ENCODE data around the gene MYL12A. TPM values are rescaled to one million over a fixed set of nuclear protein-coding genes. Genes with fewer than 3 reads are reported as not detected.

The MYL12A gene
- total and polyA plus RNA-seq, 2 experiments from 2014 or later = 206 to 502 TPM

DNA sequence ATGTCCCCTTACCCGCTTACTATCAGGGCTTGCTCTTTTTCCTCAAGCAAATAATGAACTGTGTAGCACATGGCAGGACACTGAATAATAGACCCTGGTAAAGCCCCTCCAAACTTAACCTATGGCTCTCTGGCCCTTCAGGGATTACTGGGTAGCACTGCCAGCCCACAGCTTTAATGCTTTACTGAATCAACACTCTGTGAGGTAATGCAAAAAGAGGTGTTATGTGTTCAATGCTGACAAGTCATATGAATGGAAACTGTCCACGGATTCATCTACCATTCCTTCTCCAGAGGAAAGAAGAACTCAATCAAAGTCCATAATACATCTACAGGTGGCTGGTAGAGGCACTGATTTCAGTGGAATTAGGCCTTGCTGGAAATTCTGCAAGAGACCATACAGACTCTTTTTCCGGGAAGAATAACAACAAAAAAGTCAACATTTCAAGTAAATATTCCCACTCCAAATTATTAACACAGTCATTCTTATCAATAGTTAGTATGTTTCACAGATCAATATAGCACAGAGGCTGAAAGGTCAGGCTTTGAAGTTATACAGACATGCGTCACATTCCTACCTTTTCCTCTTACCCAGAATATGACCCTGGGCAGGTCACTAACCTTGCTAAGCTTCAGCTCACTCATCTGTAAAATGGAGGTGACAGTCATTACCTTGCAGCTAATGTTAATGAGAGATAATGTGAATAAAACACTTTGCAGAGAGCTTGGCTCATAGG lies 14.0 kb upstream of the MYL12A start (continued):
- TF ChIP-seq, protein P1, sequence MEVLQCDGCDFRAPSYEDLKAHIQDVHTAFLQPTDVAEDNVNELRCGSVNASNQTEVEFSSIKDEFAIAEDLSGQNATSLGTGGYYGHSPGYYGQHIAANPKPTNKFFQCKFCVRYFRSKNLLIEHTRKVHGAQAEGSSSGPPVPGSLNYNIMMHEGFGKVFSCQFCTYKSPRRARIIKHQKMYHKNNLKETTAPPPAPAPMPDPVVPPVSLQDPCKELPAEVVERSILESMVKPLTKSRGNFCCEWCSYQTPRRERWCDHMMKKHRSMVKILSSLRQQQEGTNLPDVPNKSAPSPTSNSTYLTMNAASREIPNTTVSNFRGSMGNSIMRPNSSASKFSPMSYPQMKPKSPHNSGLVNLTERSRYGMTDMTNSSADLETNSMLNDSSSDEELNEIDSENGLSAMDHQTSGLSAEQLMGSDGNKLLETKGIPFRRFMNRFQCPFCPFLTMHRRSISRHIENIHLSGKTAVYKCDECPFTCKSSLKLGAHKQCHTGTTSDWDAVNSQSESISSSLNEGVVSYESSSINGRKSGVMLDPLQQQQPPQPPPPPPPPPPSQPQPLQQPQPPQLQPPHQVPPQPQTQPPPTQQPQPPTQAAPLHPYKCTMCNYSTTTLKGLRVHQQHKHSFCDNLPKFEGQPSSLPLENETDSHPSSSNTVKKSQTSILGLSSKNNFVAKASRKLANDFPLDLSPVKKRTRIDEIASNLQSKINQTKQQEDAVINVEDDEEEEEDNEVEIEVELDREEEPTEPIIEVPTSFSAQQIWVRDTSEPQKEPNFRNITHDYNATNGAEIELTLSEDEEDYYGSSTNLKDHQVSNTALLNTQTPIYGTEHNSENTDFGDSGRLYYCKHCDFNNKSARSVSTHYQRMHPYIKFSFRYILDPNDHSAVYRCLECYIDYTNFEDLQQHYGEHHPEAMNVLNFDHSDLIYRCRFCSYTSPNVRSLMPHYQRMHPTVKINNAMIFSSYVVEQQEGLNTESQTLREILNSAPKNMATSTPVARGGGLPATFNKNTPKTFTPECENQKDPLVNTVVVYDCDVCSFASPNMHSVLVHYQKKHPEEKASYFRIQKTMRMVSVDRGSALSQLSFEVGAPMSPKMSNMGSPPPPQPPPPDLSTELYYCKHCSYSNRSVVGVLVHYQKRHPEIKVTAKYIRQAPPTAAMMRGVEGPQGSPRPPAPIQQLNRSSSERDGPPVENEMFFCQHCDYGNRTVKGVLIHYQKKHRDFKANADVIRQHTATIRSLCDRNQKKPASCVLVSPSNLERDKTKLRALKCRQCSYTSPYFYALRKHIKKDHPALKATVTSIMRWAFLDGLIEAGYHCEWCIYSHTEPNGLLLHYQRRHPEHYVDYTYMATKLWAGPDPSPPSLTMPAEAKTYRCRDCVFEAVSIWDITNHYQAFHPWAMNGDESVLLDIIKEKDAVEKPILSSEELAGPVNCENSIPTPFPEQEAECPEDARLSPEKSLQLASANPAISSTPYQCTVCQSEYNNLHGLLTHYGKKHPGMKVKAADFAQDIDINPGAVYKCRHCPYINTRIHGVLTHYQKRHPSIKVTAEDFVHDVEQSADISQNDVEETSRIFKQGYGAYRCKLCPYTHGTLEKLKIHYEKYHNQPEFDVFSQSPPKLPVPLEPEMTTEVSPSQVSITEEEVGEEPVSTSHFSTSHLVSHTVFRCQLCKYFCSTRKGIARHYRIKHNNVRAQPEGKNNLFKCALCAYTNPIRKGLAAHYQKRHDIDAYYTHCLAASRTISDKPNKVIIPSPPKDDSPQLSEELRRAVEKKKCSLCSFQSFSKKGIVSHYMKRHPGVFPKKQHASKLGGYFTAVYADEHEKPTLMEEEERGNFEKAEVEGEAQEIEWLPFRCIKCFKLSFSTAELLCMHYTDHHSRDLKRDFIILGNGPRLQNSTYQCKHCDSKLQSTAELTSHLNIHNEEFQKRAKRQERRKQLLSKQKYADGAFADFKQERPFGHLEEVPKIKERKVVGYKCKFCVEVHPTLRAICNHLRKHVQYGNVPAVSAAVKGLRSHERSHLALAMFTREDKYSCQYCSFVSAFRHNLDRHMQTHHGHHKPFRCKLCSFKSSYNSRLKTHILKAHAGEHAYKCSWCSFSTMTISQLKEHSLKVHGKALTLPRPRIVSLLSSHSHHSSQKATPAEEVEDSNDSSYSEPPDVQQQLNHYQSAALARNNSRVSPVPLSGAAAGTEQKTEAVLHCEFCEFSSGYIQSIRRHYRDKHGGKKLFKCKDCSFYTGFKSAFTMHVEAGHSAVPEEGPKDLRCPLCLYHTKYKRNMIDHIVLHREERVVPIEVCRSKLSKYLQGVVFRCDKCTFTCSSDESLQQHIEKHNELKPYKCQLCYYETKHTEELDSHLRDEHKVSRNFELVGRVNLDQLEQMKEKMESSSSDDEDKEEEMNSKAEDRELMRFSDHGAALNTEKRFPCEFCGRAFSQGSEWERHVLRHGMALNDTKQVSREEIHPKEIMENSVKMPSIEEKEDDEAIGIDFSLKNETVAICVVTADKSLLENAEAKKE (CRISPR knock-in tag; IDR thresholded peaks at IDR 0.05) = no peak
- TF ChIP-seq POLR2AphosphoS5 (IDR thresholded peaks at IDR 0.05; ENCODE audit: low read depth) = no peak
- TF ChIP-seq STAT1 (IDR thresholded peaks at IDR 0.05; ENCODE audit: unreplicated experiment) = no peak

DNA sequence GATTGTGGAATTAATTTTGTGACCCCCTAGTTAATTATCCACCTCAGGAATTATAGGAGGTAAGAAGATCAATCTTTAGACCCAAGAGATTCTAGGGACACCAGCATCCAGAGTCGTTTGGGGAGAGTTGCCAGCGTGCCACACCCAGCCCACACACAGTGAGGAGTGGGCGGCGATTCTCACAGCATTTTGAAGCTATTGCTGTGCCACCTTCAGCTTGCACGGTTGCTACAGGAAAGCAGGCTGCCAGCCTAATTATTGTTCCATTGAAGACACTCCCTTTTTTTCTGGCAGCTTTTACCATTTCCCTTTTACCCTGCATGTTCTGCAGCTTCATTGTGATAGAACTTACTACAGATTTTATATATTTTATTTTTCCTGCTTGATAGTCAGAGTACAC lies 13.1 kb upstream of the MYL12A start:
- ATAC-seq (no peak), DNase-seq (ENCODE audit: low spot score) (no peak)
- no peaks in the 10 kb centered on the region for H3K36me3 ChIP-seq (ENCODE audit: insufficient read depth)
- H3K27ac ChIP-seq (ENCODE audit: low read depth) = no peak overlapping the region
- H3K9me2 ChIP-seq (ENCODE audit: insufficient read depth) = peaks cover 16% of the 10 kb centered on the region; the same call in 1 of the 2 replicates
- no peaks in the 10 kb centered on the region for H3K27me3 Mint-ChIP-seq (ENCODE audit: insufficient read depth, low read depth, poor library complexity)
- peaks cover 16% of the 10 kb centered on the region; the same call in 2 of the 3 replicates for H3K36me3 Mint-ChIP-seq (ENCODE audit: low read depth)
- H3K27ac Mint-ChIP-seq = no peak overlapping the region
- peaks cover 7% of the 10 kb centered on the region for H3K4me1 Mint-ChIP-seq
- H4K20me1 ChIP-seq (replicated peaks; ENCODE audit: insufficient read depth) = no peaks in the 10 kb centered on the region
- no peaks in the 10 kb centered on the region for H3K4me1 ChIP-seq (ENCODE audit: insufficient read depth)
- H3K9me3 Mint-ChIP-seq = peaks cover 17% of the 10 kb centered on the region
- no peak overlapping the region for H2AFZ ChIP-seq
- no peaks in the 10 kb centered on the region for H3F3A ChIP-seq (replicated peaks; ENCODE audit: low read depth)
- TF ChIP-seq NANOG (IDR thresholded peaks at IDR 0.05; ENCODE audit: borderline replicate concordance) (no peak), STAT1 (IDR thresholded peaks at IDR 0.05; ENCODE audit: unreplicated experiment) (no peak), ZNF114 (CRISPR knock-in tag; IDR thresholded peaks at IDR 0.05) (no peak), POLR2AphosphoS5 (IDR thresholded peaks at IDR 0.05; ENCODE audit: low read depth) (no peak), ZNF331 (CRISPR knock-in tag; IDR thresholded peaks at IDR 0.05; ENCODE audit: low read depth) (no peak), EZH2 (IDR thresholded peaks at IDR 0.05; ENCODE audit: low read depth, unreplicated experiment) (no peak), JUNB (IDR thresholded peaks at IDR 0.05; ENCODE audit: unreplicated experiment) (no peak), CREB1 (CRISPR knock-in tag; IDR thresholded peaks at IDR 0.05; ENCODE audit: low read depth) (no peak)
- TF ChIP-seq, protein P2, sequence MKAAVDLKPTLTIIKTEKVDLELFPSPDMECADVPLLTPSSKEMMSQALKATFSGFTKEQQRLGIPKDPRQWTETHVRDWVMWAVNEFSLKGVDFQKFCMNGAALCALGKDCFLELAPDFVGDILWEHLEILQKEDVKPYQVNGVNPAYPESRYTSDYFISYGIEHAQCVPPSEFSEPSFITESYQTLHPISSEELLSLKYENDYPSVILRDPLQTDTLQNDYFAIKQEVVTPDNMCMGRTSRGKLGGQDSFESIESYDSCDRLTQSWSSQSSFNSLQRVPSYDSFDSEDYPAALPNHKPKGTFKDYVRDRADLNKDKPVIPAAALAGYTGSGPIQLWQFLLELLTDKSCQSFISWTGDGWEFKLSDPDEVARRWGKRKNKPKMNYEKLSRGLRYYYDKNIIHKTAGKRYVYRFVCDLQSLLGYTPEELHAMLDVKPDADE (IDR thresholded peaks at IDR 0.05) = no peak
- TF ChIP-seq, protein P3, sequence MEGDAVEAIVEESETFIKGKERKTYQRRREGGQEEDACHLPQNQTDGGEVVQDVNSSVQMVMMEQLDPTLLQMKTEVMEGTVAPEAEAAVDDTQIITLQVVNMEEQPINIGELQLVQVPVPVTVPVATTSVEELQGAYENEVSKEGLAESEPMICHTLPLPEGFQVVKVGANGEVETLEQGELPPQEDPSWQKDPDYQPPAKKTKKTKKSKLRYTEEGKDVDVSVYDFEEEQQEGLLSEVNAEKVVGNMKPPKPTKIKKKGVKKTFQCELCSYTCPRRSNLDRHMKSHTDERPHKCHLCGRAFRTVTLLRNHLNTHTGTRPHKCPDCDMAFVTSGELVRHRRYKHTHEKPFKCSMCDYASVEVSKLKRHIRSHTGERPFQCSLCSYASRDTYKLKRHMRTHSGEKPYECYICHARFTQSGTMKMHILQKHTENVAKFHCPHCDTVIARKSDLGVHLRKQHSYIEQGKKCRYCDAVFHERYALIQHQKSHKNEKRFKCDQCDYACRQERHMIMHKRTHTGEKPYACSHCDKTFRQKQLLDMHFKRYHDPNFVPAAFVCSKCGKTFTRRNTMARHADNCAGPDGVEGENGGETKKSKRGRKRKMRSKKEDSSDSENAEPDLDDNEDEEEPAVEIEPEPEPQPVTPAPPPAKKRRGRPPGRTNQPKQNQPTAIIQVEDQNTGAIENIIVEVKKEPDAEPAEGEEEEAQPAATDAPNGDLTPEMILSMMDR (conservative IDR thresholded peaks at IDR 0.05; ENCODE audit: low read depth in 2 of 2) = no peak
- H3K27me3 ChIP-seq (ENCODE audit: insufficient read depth) = no peaks in the 10 kb centered on the region
- no peak overlapping the region for H3K4me3 Mint-ChIP-seq
- no peak overlapping the region for H3K4me3 ChIP-seq
- no peak overlapping the region for H3K4me2 ChIP-seq
- H3K79me2 ChIP-seq (replicated peaks; ENCODE audit: insufficient read depth) = no peaks in the 10 kb centered on the region
